GM23248 (cell line): ENCODE measurements around the gene LRP4.

Experiments
- EZH2 ChIP-seq: fragments of 200-600 bp; sonication (generic); IDR thresholded peaks from 2 replicates; pipeline ENCODE4 v1.6.1; 2018; ENCODE audit warnings: antibody characterized with exemption, mild to moderate bottlenecking; ENCODE audit not compliant: insufficient read depth, poor library complexity, severe bottlenecking
- EZH2phosphoT487 ChIP-seq: fragments of 200-600 bp; sonication (generic); IDR thresholded peaks from 2 replicates; pipeline ENCODE4 v1.6.1; 2018; ENCODE audit warnings: antibody characterized with exemption, moderate library complexity, mild to moderate bottlenecking, low read depth; ENCODE audit not compliant: insufficient read depth

- TF ChIP-seq EZH2phosphoT487 (no peak), EZH2 (no peak)
Observed at GRCh38 chr11:46930089-46930488, 11.7 kb upstream of the LRP4 start.
